Fibroblast of lung (primary cell): ENCODE measurements around the gene GRIN2A.

ENCODE experiments used
- EZH2 ChIP-seq: IDR thresholded peaks from 2 replicates; pipeline ENCODE4 v1.5.1; 2012; ENCODE audit warnings: low read length, control low read depth, mild to moderate bottlenecking; ENCODE audit errors: missing control alignments
- TF ChIP-seq, protein P1 (sequence below), 2 donors: IDR thresholded peaks in 1 of 2; conservative IDR thresholded peaks in 1 of 2; 1 replicate in 1 of 2; 2 replicates in 1 of 2; pipeline ENCODE4 v1.5.1; 2011 to 2012; ENCODE audit warnings: low read length in 2 of 2, control low read depth in 1 of 2, inconsistent platforms in 1 of 2, low read depth in 1 of 2, mild to moderate bottlenecking in 1 of 2

DNA sequence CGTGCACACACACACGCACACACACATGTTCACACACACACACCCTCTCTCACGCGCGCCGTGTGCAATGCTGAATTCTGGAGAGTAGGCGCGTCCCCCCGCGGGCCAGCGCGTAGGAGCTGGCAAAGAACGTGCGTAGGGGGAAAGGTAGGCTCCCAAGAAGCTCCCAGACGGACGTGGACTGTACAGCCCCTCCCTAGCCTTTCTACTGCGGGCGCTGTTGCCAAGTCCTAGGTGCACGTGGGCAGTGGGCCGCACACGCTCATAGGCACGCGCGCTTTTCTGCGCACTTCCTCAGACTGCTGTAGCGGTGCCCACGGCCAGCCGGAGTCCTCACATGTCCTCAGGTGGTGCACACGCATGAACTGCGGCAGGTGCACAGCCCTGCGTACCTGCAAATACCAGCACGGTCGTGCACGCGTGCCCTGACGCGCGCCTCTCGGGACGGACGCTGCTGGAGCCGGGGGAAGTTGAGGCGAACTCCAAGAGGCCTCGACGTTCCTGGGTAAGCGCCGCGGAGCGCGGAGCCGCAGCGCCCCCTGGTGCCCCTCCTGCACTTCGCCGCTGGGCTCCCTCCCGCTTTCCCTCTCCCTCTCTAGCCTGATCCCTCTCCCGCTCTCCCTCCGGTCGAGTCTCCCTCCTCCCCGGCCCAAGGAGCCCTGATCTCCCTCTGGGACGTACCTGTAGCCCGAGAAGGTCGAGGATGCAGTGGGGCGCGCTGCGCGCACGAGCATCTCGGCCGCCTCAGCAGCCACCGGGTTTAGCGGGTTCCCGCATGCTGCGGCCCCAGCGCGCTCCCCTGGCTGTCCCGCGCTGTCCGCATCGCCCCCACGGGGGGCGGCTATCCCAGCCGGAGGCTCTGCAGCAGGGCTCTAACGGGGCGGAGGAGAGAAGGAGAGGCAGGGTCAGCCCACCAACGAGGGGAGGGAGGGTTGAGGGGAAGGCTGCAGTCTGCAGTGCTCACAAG, 749 bp downstream of the GRIN2A start:
- TF ChIP-seq, protein P1, sequence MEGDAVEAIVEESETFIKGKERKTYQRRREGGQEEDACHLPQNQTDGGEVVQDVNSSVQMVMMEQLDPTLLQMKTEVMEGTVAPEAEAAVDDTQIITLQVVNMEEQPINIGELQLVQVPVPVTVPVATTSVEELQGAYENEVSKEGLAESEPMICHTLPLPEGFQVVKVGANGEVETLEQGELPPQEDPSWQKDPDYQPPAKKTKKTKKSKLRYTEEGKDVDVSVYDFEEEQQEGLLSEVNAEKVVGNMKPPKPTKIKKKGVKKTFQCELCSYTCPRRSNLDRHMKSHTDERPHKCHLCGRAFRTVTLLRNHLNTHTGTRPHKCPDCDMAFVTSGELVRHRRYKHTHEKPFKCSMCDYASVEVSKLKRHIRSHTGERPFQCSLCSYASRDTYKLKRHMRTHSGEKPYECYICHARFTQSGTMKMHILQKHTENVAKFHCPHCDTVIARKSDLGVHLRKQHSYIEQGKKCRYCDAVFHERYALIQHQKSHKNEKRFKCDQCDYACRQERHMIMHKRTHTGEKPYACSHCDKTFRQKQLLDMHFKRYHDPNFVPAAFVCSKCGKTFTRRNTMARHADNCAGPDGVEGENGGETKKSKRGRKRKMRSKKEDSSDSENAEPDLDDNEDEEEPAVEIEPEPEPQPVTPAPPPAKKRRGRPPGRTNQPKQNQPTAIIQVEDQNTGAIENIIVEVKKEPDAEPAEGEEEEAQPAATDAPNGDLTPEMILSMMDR (conservative IDR thresholded peaks at IDR 0.05 in 1 of 2, IDR thresholded peaks at IDR 0.05 in 1 of 2; ENCODE audit: low read depth in 1 of 2, low read length in 2 of 2) = peak; percentile 53 to 82
- peak; percentile 46 for TF ChIP-seq EZH2
